ENCODE measurements around the gene MFRP. TPM values are rescaled to one million over a fixed set of nuclear protein-coding genes. Genes with fewer than 3 reads are reported as not detected.
A peak's percentile ranks its signal among the peaks of the same experiment; 100 is the strongest.

The MFRP gene
- total RNA-seq, 1 donor from 2014 or later, result not detected

DNA sequence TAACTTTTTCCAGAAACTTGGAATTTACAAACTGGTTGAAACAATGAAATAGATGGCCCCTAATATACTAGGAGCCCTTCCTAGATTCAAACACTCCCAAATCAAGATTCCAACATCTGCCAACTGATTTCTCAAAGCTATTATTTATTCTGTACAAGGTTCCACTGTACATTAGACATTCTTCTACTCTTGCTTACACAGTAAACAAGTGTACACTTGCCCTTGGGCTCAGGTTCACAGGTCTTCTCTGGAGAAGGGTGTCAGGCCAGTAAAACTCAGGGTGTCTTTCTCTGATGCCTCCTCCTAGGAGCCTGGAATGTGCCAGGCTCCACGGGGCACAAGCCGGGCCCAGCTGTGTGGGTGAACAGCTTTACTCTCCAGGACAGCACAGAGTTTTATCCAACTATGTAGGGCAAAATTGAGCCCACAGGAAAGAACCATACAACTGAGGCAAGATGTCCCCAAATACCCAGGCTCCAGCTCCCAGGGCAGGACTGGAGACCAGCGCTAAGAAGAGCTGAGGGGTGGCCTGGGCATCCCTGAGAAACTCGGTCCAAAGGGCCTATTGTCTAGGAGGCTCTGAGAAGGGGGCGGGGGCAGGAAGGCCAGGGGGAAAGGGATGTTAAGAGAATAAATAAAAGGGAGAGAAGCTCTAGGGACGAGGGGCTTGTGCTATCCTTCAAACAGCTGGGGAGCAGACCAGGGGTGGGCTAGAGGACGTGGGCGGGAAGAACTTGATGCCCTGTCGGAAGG lies 8.8 kb upstream of the MFRP start:
- DNase-seq (ENCODE audit: low read depth, low spot score), result no peak
- TF ChIP-seq, protein P1, sequence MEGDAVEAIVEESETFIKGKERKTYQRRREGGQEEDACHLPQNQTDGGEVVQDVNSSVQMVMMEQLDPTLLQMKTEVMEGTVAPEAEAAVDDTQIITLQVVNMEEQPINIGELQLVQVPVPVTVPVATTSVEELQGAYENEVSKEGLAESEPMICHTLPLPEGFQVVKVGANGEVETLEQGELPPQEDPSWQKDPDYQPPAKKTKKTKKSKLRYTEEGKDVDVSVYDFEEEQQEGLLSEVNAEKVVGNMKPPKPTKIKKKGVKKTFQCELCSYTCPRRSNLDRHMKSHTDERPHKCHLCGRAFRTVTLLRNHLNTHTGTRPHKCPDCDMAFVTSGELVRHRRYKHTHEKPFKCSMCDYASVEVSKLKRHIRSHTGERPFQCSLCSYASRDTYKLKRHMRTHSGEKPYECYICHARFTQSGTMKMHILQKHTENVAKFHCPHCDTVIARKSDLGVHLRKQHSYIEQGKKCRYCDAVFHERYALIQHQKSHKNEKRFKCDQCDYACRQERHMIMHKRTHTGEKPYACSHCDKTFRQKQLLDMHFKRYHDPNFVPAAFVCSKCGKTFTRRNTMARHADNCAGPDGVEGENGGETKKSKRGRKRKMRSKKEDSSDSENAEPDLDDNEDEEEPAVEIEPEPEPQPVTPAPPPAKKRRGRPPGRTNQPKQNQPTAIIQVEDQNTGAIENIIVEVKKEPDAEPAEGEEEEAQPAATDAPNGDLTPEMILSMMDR (conservative IDR thresholded peaks at IDR 0.05), result no peak
- Mint-ChIP-seq H3K27ac (ENCODE audit: unreplicated experiment) (no peak overlapping the region), H3K4me3 (peak overlapping the region; percentile 95), H3K9me3 (no peaks in the 10 kb centered on the region), H3K36me3 (ENCODE audit: low read depth) (no peaks in the 10 kb centered on the region), H3K27me3 (ENCODE audit: low read depth) (peaks cover 18% of the 10 kb centered on the region), H3K4me1 (peaks cover 39% of the 10 kb centered on the region)

DNA sequence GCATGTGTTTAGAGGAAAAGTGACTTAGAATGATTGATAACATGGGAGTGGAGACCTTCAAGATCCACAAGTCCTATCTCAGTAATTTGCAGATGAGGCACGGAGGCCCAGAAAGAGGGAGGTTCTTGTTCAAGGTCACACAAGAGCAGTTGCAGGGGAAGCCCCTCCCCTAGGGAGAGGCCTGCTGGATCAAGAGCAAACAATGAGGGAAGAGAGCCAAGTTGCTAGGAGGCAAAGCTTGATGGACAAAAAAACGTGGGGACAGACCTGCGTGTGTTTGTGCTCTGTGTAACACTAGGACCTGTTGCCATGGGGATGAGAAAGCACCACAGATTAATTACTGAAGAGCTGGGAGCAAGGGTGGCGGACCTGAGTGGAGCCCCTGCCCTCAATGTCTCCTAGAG lies 6.4 kb upstream of the MFRP start:
- no peaks in the 10 kb centered on the region for H3K9me3 Mint-ChIP-seq
- no peaks in the 10 kb centered on the region for H3K36me3 Mint-ChIP-seq (ENCODE audit: low read depth)
- peaks cover 22% of the 10 kb centered on the region for H3K27me3 Mint-ChIP-seq (ENCODE audit: low read depth)
- DNase-seq (ENCODE audit: low read depth, low spot score), result no peak
- H3K4me1 Mint-ChIP-seq, result peaks cover 43% of the 10 kb centered on the region
- H3K27ac Mint-ChIP-seq (ENCODE audit: unreplicated experiment), result no peak overlapping the region
- TF ChIP-seq, protein P1 (conservative IDR thresholded peaks at IDR 0.05), result no peak
- H3K4me3 Mint-ChIP-seq, result peak overlapping the region; percentile 42

DNA sequence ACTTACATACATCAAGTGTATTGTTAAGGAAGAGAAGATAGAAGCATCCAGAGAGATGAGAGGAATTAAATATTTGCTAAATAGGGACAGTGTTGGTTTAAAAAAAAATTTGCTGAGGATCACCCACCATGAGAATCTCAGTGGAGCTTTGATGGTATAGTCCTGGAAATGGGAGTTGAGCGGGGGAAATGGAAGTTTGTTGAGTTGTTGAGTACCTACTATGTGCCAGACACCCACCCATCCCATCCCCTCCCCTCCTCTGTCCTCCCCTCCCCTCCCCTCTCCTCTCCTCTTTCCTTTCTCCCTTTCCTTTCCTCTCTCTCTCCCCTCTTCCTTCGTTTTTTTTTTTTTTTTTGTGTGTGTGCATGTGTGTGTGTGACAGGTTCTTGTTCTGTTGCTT lies 4.7 kb upstream of the MFRP start:
- H3K4me3 Mint-ChIP-seq, result no peak overlapping the region
- no peak for DNase-seq (ENCODE audit: low read depth, low spot score)
- H3K36me3 Mint-ChIP-seq (ENCODE audit: low read depth), result no peaks in the 10 kb centered on the region
- no peak overlapping the region for H3K27ac Mint-ChIP-seq (ENCODE audit: unreplicated experiment)
- H3K9me3 Mint-ChIP-seq, result no peaks in the 10 kb centered on the region
- peaks cover 32% of the 10 kb centered on the region for H3K4me1 Mint-ChIP-seq
- TF ChIP-seq, protein P1 (conservative IDR thresholded peaks at IDR 0.05), result no peak
- peaks cover 29% of the 10 kb centered on the region for H3K27me3 Mint-ChIP-seq (ENCODE audit: low read depth)

DNA sequence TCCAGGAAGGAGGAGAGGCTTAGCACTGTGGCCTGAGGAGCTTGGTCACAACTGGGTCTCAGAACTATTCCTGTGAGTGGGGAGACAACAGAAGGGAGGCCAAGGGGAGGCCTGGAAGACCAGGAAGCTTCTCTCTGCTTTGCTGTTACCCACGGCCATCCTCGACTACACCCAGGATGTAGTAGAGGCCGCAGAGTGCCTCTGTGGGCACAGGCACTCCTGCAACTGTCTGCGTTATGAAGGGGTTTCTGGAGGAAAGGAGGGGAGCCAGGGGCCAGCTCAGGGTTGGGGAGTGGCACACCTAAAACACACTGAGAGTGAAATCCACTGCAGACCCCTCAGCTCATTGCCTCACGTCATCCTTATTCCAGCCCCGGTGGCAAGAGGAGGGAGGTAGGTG lies 3.8 kb upstream of the MFRP start:
- Mint-ChIP-seq H3K4me1 (peaks cover 22% of the 10 kb centered on the region), H3K36me3 (ENCODE audit: low read depth) (no peaks in the 10 kb centered on the region), H3K27me3 (ENCODE audit: low read depth) (peaks cover 28% of the 10 kb centered on the region), H3K27ac (ENCODE audit: unreplicated experiment) (no peak overlapping the region), H3K9me3 (no peaks in the 10 kb centered on the region), H3K4me3 (no peak overlapping the region)
- TF ChIP-seq, protein P1 (conservative IDR thresholded peaks at IDR 0.05), result no peak
- no peak for DNase-seq (ENCODE audit: low read depth, low spot score)

DNA sequence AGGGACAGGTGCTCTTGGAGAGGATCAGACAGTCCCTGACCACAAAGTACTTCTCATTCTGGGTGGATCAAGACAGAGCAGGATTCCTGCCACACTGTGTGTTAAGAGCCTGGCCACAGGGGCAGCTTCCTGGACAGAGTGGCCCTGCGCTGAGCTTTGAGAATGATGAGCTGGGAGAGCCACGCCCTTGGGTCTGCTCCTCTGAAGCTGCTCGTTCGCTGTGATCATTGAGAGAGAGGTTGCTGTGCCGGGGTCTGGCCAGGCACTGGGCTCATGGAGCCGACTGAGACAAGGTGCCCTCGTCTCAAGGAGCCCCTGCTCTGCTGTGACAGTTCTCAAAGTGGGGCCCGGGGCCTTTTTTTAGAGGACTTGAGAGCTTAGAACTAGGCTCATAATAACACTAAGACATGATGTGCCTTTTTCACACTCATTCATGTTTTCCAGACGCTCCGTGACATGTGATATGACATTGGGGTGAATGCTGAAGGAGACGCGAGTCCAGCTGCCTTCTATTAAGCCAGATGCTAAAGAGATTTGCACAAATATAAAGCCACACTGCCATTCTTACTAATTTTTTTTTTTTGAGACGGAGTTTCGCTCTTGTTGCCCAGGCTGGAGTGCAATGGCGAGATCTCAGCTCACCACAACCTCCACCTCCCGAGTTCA lies 1.6 kb upstream of the MFRP start:
- Mint-ChIP-seq H3K27me3 (ENCODE audit: low read depth) (peaks cover 41% of the 10 kb centered on the region), H3K36me3 (ENCODE audit: low read depth) (no peaks in the 10 kb centered on the region), H3K4me3 (no peak overlapping the region), H3K27ac (ENCODE audit: unreplicated experiment) (no peak overlapping the region), H3K9me3 (no peaks in the 10 kb centered on the region), H3K4me1 (peaks cover 14% of the 10 kb centered on the region)
- TF ChIP-seq, protein P1 (conservative IDR thresholded peaks at IDR 0.05), result no peak
- no peak for DNase-seq (ENCODE audit: low read depth, low spot score)

All from neural crest cell (in vitro differentiated cells).